Spleen (tissue), 11 donors: ENCODE results near the gene ACAN. TPM values are rescaled to one million over a fixed set of nuclear protein-coding genes. Genes with fewer than 3 reads are reported as not detected.

Experiments used
- DNase-seq: peaks from one replicate; pipeline ENCODE4 v3.0.0-alpha.2; 2020
- H3K27ac ChIP-seq, 8 donors: fragments of 200-600 bp; sonication (generic) in 7 of 8; 1 replicate in 4 of 8; 2 replicates in 4 of 8; pipeline versions ENCODE4 v1.5.0 to v1.8.0; 2016 to 2021; ENCODE audit warnings: inconsistent platforms in 4 of 8, mild to moderate bottlenecking in 4 of 8, moderate library complexity in 1 of 8
- H3K27me3 ChIP-seq, 7 donors: fragments of 200-600 bp; sonication (generic) in 6 of 7; replicated peaks in 1 of 7; 1 replicate in 4 of 7; 2 replicates in 3 of 7; pipeline versions ENCODE4 v1.5.0 to v1.8.0; 2016 to 2021; ENCODE audit warnings: inconsistent platforms in 3 of 7, mild to moderate bottlenecking in 1 of 7
- H3K36me3 ChIP-seq, 6 donors: fragments of 200-600 bp; sonication (generic) in 5 of 6; 1 replicate in 4 of 6; 2 replicates in 2 of 6; pipeline versions ENCODE4 v1.5.0 to v1.8.0; 2016 to 2021; ENCODE audit warnings: inconsistent platforms in 2 of 6
- H3K4me1 ChIP-seq, 6 donors: fragments of 200-600 bp; sonication (generic) in 5 of 6; 1 replicate in 3 of 6; 2 replicates in 3 of 6; pipeline versions ENCODE4 v1.5.0 to v1.8.0; 2016 to 2021; ENCODE audit warnings: inconsistent platforms in 3 of 6
- H3K4me3 ChIP-seq, 8 donors: fragments of 200-600 bp; sonication (generic) in 7 of 8; 1 replicate in 4 of 8; 2 replicates in 4 of 8; pipeline versions ENCODE4 v1.5.0 to v1.8.0; 2016 to 2021; ENCODE audit warnings: inconsistent platforms in 4 of 8, mild to moderate bottlenecking in 4 of 8, moderate library complexity in 2 of 8
- H3K9me3 ChIP-seq, 8 donors: fragments of 200-600 bp; sonication (generic) in 7 of 8; 1 replicate in 4 of 8; 2 replicates in 4 of 8; pipeline versions ENCODE4 v1.5.0 to v1.8.0; 2016 to 2021; ENCODE audit warnings: inconsistent platforms in 4 of 8
- CTCF ChIP-seq, 11 experiments: fragments of 200-600 bp in 7 of 11; fragments of 450-650 bp in 4 of 11; sonication (generic) in 4 of 11; IDR thresholded peaks in 8 of 11; conservative IDR thresholded peaks in 3 of 11; 1 replicate in 7 of 11; 2 replicates in 4 of 11; pipeline versions ENCODE4 v1.4.0 to v1.8.0; 2016 to 2021; ENCODE audit warnings: antibody characterized with exemption in 11 of 11, inconsistent platforms in 4 of 11, mild to moderate bottlenecking in 1 of 11
- POLR2A ChIP-seq, 3 donors: fragments of 450-650 bp; IDR thresholded peaks; one replicate each; pipeline ENCODE4 v1.5.1; 2017; ENCODE audit warnings: antibody characterized with exemption in 3 of 3, mild to moderate bottlenecking in 1 of 3
- POLR2AphosphoS5 ChIP-seq, 3 donors: sonication (generic); formaldehyde crosslinking; IDR thresholded peaks; one replicate each; pipeline ENCODE4 v1.5.1; 2017; ENCODE audit warnings: antibody characterized with exemption in 3 of 3
- WGBS, 5 donors: extraction: QIAGEN DNeasy Blood & Tissue Kit in 3 of 5; methylation state at CpG; one replicate each; pipeline versions ENCODE4 v1.1.5 to v1.1.7; 2013 to 2018; 5-methylcytosine and 5-hydroxymethylcytosine counted together
- intact Hi-C: fragments of 100-400 bp; cut with DNase I; formaldehyde crosslinking; loops from one replicate; pipeline ENCODE4 v1.15.0; 2023; ENCODE audit warnings: low total_unique reads
- polyA plus RNA-seq, 3 donors: library from polyadenylated mRNA; stranded (reverse); fragments of 200-250 nt; gene quantifications; one replicate each; pipeline ENCODE4 v1.2.1, GENCODE V29; 2013
- total RNA-seq, 7 donors: library from RNA; depleted of rRNA in 3 of 7; stranded (reverse); fragments of >200 nt in 3 of 7; fragmentation: NEBNext Ultra II Directional in 4 of 7; extraction: Animal tissue kit (Norgen Biotek cat#: 25700) in 4 of 7; gene quantifications; one replicate each; pipeline versions ENCODE4 v1.1.0 to v1.2.1, GENCODE V29; 2016 to 2021
- donor health status: healthy with polysubstance abuse.
- donor health status: DM: no; HTN: no; CAD: no; lungs with moderate emphysema.
- donor health status: DM: no; HTN: no; CAD: no.
- donor health status: Bipolar disorder and iron deficiency.
- donor health status: healthy.
- donor health status: DM: no; HTN: no; CAD: no.
- donor health status: DM: yes; HTN: yes; CAD: no.

The ACAN gene
- total and polyA plus RNA-seq, 10 donors, result 0.09 to 2.1 (median 0.87) TPM

DNA sequence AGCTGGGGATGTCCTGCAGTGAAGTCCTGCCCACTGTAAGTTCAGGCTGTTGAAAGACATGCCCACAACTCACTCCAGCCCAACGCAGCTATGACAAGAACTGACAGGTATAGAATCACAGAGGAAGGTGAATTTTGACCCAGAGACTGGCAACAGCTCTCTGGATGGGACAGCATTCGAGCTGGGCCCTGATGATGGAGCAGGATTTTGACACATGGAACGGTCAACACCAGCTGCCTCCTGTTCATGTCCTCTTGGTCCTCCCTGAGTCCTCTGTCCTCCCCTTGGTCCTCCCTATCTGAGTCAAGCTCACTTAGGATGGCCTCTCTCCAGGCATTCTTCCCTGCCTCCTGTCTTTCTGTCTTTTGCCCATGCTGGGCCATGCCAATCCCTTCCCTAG lies 15.2 kb upstream of the ACAN start:
- WGBS, 5 donors, result 54 to 81% (median 70%) methylated on average over 3 of the region's 3 CpGs

DNA sequence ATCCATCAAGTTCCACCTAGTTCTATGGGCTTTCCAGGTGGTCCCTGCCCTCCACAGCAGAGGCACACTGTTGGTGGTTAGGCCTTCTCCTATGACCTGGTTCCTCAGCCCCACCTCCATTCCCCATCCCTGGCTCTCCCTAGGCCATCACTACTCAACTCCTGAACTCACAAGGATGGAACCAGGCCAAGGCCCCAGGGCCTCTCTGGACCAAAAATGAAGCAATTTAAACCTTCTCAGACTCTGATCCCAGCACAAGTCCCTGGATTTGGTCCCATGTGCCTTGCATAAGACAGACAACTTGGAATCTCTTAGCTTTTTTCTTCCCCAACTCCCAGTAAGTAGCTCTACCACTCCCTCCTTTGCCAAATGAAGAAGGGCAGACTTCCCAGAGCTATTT lies 14.4 kb upstream of the ACAN start:
- intact Hi-C loops, result no loop called here
- Histone ChIP-seq H3K9me3 (no peaks in the 10 kb centered on the region), H3K27me3 (peaks cover 0 to 32% (median 4%) of the 10 kb centered on the region in 7 donors), H3K27ac (no peak overlapping the region), H3K4me1 (no peaks in the 10 kb centered on the region), H3K4me3 (no peak overlapping the region), H3K36me3 (no peaks in the 10 kb centered on the region)
- no peak for TF ChIP-seq CTCF (IDR thresholded peaks at IDR 0.05 in 8 of 11, conservative IDR thresholded peaks at IDR 0.05 in 3 of 11)
- no peak for TF ChIP-seq POLR2AphosphoS5 (IDR thresholded peaks at IDR 0.05)
- TF ChIP-seq POLR2A (IDR thresholded peaks at IDR 0.05), result no peak
- DNase-seq, result no peak

More for the DNA sequence above, 15.2 kb upstream of the ACAN start:
- DNase-seq, result no peak
- H3K4me3 ChIP-seq, result no peak overlapping the region
- TF ChIP-seq POLR2AphosphoS5 (IDR thresholded peaks at IDR 0.05) (no peak), CTCF (IDR thresholded peaks at IDR 0.05 in 8 of 11, conservative IDR thresholded peaks at IDR 0.05 in 3 of 11) (no peak), POLR2A (IDR thresholded peaks at IDR 0.05) (no peak)
- peaks cover 0 to 25% (median under 1%) of the 10 kb centered on the region in 7 donors for H3K27me3 ChIP-seq
- no peaks in the 10 kb centered on the region for H3K9me3 ChIP-seq
- H3K27ac ChIP-seq, result no peak overlapping the region
- no peaks in the 10 kb centered on the region for H3K36me3 ChIP-seq
- no peaks in the 10 kb centered on the region for H3K4me1 ChIP-seq
- intact Hi-C loops, result no loop called here

GRCh38 chr15:88790486-88790885 lies 12.8 kb upstream of the ACAN start:
- intact Hi-C loops, result no loop called here
- 84 to 96% (median 86%) methylated on average over 7 of the region's 7 CpGs for WGBS, 5 donors
- Histone ChIP-seq H3K4me3 (no peak overlapping the region), H3K27me3 (peaks cover 0 to 49% (median 4%) of the 10 kb centered on the region in 7 donors), H3K27ac (no peak overlapping the region), H3K9me3 (no peaks in the 10 kb centered on the region), H3K36me3 (no peaks in the 10 kb centered on the region), H3K4me1 (no peaks in the 10 kb centered on the region)
- TF ChIP-seq CTCF (IDR thresholded peaks at IDR 0.05 in 8 of 11, conservative IDR thresholded peaks at IDR 0.05 in 3 of 11), result no peak
- no peak for TF ChIP-seq POLR2A (IDR thresholded peaks at IDR 0.05)
- TF ChIP-seq POLR2AphosphoS5 (IDR thresholded peaks at IDR 0.05), result no peak
- no peak for DNase-seq

GRCh38 chr15:88791637-88792036 lies 11.6 kb upstream of the ACAN start:
- TF ChIP-seq POLR2AphosphoS5 (IDR thresholded peaks at IDR 0.05) (no peak), POLR2A (IDR thresholded peaks at IDR 0.05) (no peak), CTCF (IDR thresholded peaks at IDR 0.05 in 8 of 11, conservative IDR thresholded peaks at IDR 0.05 in 3 of 11) (no peak)
- H3K4me3 ChIP-seq, result no peak overlapping the region
- H3K4me1 ChIP-seq, result no peaks in the 10 kb centered on the region
- peaks cover 0 to 61% (median 4%) of the 10 kb centered on the region in 7 donors for H3K27me3 ChIP-seq
- no peak overlapping the region for H3K27ac ChIP-seq
- 69 to 86% (median 79%) methylated on average over 1 of the region's 1 CpG for WGBS, 5 donors
- intact Hi-C loops, result no loop called here
- H3K36me3 ChIP-seq, result no peaks in the 10 kb centered on the region
- no peaks in the 10 kb centered on the region for H3K9me3 ChIP-seq
- no peak for DNase-seq
